GM19328 (cell line): ENCODE results near the gene POMC.
A peak's percentile ranks its signal among the peaks of the same experiment; 100 is the strongest.
"Not testable (repeated sequence)": the region's sequence is repeated elsewhere in the genome, so short reads cannot be mapped to it uniquely, and the experiment has no call there.

Experiments
- ATAC-seq: cut with Tn5 transposase; IDR thresholded peaks from one replicate; pipeline ENCODE4 v1.9.1; 2021; ENCODE audit warnings: mild to moderate bottlenecking, moderate library complexity; ENCODE audit not compliant: unreplicated experiment

POMC gene

DNA sequence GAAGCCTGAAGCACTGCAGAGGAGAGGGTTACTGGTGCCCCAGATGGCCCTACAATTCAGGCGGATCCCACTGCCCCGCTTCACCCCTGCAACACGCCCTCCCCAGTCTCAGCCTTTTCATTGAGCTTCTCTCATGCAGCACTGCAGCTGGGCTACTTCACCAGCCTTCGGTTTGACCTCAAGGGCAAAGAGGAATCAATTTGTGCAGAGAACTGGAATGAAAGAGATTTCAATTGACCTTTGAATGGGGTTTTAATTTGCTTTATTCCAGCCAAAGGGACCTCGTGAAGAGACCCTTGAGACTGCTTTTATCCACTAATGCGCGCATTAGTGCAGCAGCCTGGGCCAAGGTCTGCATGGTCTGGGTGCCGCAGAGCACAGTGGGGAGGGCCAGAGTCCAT lies 8.8 kb upstream of the POMC start:
- no peak for ATAC-seq

DNA sequence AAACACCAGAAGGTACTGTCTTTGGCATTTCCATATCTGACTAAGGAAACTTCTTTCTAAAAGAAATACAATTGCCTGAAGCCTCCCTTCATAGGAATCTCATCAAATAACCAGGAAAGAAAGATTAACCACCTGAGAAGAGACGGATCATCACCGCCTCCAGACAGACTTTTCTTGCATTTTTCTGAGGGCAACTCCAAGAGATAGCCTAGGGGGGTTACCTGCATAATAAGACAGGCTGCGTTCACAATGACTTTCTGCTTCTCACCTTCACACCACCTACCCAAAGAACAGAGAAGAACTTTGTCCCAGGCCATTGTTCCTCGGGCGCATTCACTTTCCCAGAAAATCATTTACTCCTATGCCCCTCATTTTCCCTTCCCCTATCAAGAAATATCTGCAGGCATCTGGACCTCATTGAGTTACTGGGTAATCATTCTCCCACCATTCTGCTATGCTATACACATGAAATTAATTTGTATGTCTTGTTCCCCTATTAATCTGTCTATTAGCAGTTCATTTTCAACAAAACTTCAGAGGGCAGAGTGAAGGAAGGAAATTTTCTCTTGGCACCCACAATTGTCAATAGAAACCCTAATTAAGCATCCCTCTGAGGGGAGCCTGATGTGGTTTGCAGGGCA lies 8.3 kb upstream of the POMC start:
- no peak for ATAC-seq

DNA sequence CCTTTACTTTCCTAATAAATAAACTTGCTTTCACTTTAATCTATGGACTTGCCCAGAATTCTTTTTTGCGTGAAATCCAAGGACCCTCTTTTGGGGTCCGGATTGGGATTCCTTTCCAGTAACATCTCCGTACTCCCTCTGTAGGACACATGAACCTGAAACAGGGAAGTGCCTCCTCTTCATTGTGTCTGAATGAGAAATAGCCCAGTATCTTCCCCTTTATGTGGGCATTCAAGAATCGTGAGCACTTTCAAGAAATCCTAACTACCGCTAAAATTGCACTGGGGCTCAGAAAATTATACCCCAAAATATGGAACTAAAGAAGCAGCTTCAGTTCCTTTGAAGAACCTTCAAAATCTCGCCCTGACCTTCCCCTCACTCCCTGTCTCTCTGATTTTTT lies 7.8 kb upstream of the POMC start:
- no peak for ATAC-seq

DNA sequence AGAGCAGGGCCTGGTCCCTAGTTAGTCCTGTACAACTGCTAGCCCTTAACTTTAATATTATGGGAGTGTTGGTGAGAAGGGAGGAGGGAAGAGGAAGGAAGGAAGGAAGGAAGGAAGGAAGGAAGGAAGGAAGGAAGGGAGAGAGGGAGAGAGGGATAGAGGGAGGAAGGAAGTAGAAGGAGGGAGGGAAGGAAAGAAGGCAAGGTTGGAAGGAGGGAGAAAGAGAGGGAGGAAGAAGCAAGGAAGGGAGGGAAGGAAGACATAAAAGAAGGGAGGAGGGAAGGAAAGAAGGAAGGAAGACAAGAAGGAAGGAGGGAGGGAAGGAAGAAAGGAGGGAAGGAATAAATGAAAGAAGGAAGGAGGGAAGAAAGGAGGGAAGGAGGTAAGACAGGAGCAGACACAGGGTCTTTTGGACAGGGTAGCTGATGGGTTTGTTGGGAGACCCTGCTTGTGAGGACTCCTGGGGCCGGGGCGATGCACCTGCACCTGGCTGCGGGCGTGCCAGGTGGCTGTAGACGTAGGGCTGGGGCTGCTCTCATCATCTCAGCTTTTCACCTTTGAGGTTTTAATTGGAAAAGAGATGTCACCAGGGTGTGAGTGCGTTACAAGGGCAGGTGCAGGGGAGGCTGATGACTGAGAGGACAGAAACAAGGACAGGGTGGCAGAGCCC lies 5.9 kb upstream of the POMC start:
- ATAC-seq = no peak

DNA sequence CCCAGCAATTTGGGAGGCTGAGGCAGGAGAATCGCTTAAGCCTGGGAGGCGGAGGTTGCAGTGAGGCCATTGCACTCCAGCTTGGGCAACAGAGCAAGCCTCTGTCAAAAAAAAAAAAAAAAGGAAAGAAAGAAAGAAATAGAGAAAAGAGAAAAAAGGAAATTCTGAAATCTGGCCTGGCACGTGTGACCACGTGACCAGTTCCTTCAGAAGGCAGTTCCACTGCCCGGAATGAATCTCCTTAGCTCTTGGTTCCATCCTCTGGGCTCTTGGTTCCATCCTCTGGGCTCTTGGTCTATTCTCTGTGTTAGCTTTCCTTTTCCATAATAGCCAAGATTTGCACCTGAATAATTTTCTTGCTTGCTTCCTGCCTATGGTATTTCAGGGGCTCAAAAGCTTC lies 5.3 kb upstream of the POMC start:
- ATAC-seq = no peak

DNA sequence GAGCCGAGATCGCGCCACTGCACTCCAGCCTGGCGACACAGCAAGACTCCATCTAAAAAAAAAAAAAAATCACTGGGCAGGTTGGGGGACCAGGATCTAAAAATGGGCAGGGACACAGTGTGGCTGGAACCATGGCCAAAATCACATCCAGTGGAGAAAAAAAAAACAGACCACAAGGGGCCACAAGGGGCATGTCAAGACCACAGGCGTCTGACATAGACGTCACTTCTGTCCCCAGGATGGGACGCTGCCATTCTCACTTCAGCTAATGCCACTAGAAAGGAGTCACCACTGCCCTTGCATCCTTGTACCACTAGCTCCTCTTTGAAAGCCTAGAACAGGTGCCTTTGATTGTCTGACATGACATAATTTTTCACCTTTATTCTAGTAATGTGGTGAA lies 2.5 kb upstream of the POMC start:
- ATAC-seq = no peak

DNA sequence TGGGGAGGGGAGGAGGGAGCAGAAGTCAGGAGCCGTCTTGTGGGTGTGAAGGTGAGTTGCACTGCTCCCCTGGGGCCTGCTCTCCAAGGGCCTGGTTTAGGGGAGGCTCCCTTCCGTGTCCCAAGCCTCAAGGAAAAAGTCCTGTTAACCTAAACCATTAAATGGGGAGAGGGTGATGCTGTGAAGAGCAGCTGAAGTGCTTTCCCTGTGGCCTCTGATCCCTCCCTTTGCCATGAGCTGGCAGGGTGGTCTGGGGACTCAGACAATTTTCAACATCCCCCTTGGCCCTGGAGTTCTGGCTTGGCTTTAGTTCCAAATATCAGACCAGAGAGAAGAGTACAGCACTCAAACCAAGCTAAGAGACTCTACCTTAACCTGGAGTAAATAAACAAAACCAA lies 692 bp upstream of the POMC start:
- no peak for ATAC-seq

DNA sequence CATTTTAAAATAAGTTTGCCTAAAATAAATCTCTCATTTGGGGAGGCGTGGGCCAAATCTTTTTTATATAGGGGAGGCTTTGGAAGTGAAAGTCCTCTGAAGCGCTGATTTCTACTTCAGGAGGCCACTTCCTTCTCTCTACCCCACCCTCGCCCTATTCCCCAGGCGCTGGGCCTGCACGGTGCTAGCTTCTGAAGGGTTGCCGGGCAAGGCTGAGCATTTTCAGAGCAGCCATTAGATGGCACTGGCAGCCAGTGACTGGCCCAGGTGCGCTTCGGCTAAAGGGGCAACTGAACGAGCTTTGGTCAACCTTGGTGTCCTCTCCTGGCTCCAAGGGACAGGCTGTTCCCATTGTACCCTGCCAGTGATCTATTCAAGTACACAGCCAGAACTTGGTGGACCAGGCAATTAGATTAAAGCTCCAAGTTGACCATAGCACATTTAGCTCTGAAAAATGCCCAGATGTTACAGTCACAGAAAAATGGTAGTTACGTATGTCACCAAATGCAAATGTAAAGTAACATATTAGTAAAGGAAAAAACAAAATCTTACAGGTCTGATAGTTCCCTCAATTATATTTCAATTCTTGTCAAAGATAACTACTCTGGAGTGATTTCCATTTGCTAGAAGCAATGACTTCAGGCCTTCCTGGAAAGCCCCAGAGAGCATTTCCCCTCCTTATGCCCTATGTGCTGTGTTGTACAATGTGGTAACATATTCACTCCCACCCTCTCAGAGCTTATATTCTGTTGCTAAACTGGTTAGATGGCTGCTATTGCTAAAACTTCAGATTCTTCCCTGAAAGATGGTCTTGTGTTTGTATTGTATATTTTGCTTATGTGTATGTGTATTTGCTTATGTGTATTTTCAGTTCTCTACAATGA lies 2.1 kb downstream of the POMC start:
- peak; percentile 66 for ATAC-seq

DNA sequence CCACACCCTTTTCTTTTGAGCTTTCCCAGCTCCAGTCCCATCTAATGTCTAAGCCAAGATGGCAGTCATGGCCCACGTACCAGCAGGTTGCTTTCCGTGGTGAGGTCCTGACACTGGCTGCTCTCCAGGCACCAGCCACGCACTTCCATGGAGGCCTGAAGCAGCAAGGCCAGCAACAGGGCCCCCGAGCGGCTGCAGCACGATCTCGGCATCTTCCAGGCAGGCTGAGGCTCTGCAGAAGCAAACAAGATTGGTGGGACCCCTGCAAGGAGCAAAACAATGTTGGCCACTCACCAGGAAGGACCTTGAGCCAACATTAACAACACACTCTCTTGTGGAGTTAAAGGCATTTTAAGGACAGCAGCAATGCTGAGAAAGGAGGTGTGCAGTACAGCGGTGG lies 3.8 kb downstream of the POMC start:
- ATAC-seq = no peak

DNA sequence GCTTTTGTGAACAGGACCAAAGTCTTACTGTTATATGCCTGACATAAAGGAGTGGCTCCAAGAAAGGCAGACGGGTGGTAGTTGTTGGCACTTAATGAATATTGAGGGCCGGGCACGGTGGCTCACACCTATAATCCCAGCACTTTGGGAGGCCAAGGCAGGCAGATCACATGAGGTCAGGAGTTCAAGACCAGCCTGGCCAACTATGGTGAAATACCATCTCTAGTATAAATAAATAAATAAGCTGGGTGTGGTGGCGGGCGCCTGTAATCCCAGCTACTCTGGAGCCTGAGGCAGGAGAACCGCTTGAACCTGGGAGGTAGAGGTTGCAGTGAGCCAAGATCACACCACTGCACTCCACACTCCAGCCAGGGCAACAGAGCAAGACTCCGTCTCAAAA lies 6.3 kb downstream of the POMC start:
- not testable (repeated sequence) for ATAC-seq

DNA sequence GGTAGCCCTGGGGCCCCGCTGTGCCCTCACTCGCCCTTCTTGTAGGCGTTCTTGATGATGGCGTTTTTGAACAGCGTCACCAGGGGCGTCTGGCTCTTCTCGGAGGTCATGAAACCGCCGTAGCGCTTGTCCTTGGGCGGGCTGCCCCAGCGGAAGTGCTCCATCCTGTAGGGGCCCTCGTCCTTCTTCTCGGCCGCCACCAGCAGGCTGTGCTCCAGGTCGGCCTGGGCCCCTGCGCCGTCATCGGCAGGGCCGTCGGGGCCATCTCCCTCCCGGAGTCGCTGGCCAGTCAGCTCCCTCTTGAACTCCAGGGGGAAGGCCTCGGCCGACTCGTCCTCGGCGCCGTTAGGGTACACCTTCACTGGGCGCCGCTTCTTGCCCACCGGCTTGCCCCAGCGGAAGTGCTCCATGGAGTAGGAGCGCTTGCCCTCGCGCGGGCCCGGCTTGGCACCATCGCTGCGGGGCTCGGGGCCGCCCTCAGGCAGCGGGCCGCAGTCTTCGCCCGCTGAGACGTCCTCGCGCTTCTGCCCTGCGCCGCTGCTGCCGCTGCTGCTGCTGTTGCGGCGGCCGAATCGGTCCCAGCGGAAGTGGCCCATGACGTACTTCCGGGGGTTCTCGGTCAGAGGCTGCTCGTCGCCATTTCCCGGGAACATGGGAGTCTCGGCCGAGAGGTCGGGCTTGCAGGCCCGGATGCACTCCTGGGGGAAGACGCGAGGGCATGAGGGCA lies 7.2 kb downstream of the POMC start:
- no peak for ATAC-seq

DNA sequence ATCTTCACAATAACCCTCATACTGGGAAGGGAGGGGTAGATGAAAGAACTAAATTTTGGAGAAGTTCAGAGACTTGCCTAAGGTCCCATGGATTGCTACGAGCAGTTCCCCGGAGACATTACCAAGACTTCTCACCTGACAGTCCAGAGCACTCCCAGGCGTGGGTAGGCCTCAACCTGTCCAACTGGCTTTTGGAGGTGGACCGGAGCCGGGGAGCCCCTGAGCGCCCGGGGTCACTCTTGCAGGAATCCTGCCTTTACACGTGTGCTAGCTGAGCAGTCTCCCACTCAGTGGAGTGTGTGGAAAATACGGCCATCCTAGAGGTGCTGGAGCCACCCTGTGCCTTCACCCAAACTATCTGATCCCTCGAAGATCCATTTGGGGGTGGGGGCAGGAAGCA lies 8.0 kb downstream of the POMC start:
- ATAC-seq = no peak

DNA sequence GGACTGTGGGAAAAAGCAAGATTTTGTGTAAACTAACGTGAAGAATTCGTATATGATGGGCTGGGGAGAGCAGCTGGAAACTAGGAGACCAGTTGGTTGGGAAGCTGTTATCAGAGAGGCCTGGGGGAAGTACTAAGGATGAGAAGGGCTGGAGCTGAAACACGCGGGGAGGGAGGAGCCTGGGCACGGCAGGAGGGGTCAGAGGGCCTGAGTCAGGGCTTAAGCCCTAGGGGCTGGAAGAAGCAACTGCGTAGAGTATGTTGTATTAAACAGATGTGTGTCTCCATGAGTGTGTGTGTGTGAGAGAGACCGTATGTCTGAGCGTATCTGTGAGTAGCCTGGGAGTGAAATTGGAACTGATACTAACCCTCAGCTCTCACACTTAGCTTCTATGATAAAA lies 8.4 kb downstream of the POMC start:
- no peak for ATAC-seq

DNA sequence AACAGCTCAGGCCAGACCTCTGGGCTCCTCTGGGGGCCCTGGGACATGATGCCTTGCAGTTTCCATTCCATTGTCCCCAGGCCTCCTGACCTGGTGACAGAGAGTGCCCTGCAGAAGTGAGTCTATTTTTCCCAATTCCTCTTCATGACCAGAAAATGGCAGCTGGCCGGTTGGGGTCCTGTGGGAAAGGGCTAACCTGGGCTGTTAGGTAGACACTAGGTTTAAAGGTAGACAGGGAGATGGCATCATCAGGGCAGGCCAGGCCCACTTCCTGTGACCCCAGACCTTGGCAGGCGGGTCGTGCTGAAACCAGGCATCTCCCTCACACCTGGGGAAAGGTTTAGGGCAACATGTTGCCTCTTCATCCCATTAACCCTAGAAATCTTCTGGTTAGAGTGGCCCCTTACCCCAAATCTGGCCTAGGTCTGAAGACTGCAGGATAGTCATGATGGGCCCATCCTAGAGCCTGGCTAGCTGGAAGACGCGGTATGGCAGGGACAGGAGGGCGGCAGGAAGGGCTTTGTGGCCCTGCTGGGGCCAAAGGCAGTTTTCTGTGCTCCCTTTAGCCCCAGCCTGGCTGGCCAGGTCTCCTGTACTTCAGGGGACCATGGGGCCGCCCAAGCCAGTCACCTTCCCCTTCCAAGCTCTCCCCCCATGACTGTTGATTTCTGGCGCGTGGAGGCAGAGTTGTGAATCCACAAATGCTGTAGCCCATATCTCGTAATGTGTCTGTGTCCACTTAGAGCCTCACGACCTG lies 10.1 kb downstream of the POMC start:
- ATAC-seq = no peak

DNA sequence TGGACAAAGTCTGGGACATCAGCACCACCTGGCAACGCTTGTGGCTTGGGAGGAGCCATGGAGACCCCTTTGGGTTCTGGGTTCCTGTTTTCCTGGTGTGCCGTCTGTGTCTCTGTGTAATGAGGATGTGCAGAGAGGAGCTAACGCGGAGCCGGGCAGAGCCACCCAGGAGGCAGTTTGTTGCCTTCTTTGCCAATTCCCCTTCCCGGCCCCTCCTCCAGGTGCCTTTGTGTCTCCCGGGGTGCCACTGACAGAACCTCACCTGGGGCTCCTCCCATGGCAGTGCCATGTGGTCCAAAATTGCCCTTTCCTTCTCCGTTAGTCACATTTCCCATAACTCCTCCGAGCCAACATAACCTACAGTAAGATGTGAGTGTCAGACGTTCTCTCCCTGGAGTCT lies 13.0 kb downstream of the POMC start:
- ATAC-seq = no peak

DNA sequence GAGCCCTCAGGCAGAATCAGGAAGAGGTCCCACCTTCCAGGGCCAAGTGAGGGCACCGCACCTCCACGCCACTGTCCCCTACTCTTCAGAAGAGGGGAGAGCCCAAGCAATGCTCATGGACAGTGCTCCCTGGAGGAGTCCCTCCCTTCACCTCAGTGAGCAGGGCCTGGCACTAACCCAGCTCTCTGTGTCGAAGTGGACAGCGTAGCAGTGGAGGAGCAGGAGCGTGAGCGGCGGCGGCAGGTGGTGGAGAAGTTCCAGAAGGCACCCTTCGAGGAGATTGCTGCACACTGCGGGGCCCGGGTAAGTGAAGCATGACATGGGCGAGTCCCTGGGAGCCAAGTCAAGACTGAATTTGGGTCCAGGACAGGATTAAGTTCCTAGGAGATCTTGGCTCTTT lies 16.7 kb downstream of the POMC start:
- ATAC-seq = no peak

DNA sequence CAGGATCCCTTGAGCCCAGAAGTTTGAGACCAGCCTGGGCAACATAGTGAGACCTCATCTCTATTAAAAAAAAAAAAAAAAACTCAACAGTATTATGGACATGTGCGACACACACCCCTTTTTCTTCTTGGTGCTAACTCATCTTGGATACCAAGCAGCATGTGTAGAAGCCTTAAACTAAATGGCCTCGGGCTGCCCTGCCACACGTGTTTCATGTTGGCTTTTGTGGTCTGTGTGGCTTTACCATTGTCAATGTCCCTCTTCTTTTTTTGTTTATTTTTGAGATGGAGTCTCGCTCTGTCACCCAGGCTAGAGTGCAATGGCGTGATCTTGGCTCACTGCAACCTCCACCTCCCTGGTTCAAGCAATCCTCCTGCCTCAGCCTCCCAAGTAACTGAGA lies 17.4 kb downstream of the POMC start:
- ATAC-seq = not testable (repeated sequence)

DNA sequence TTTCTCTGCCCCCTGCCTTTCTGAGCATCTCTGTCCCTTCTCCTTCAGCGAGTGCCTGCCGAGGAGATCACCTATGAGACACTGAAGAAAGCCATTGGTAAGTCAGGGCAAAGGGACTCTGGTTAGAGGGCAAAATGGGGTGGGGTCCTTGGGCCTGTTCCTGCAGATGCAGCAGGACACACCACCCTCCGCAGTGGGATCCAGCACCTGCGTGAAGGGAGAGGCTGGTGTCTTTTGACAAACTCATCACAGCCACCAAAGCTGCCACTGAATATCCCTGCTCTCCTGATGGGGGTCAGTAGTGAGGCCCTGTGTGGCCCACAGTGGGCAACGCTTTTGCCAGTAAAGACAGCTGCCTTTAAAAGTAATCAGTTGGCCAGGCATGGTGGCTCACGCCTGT lies 18.7 kb downstream of the POMC start:
- no peak for ATAC-seq

DNA sequence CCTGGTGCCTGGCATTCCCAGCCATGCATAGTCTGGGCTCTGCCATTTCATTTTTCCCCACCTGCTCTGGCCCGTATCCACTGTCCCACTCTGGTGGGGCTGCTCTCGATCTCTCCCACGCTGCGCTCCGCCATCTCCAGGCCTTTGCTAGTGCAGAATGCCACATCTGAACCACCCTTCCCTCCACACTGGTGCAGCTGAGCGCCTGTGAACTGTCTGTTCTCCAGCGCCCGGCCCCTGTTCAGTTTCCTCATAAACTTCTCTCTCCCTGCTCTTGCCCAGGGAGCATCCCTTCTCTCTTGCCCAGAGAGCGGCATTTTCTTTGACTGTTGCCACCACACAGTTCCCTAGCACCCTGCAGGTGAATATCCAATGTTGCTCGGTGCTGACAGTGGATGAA lies 21.5 kb downstream of the POMC start:
- no peak for ATAC-seq

DNA sequence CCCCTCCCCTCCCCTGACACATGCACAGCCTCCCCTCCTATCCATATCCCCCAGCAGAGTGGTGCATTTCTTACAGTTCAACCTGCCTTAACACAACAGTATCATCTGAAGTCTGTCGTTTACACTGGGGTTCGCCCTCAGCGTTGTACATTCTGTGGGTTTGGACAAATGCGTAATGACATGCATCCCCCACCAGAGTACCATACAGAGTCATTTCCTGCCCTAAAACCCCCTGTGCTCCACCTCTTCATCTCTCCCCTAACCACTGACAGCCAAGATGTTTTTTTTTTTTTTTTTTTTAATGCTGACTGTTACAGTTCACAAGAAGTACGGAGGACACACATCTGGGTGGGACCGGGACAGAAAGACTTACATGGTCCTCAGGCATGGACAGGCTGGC lies 22.6 kb downstream of the POMC start:
- ATAC-seq = no peak

DNA sequence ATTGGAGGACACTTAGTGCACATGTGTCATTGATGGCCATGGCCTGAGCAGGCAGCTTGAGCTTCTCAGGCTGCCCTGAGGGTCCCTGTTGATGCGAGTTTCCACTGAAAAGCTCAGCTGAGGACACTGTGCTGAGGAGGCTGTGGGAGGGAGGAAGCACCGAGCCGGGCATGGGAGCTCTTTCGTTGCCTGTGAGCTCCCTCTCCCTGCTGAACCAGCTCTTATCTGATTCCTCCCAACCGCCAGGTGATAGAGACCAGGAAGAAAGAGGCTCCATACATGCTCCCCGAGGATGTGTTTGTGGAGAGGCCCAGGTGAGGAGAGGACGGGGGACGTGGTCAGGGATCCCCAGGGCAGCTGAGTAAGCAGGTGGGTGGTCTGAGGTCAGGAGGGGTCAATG lies 27.3 kb downstream of the POMC start:
- no peak for ATAC-seq
